Mesenchymal stem cell (in vitro differentiated cells and primary cell): ENCODE data around the gene IRF2BP1.
A peak's percentile ranks its signal among the peaks of the same experiment; 100 is the strongest.

ENCODE experiments used
- DNase-seq: peaks from one replicate; pipeline ENCODE4 v3.0.0-alpha.2; 2013
- H2AFZ ChIP-seq: one replicate; pipeline ENCODE4 v1.6.1; 2013; ENCODE audit warnings: low read depth, mild to moderate bottlenecking, control low read depth, inconsistent platforms, low read length, moderate library complexity
- H2AK5ac ChIP-seq: 2 replicates; pipeline ENCODE4 v1.6.1; 2013; ENCODE audit warnings: low read length, moderate library complexity, mild to moderate bottlenecking, inconsistent platforms; ENCODE audit not compliant: severe bottlenecking
- H2BK120ac ChIP-seq: one replicate; pipeline ENCODE4 v1.6.1; 2013; ENCODE audit warnings: low read depth, mild to moderate bottlenecking, inconsistent platforms, low read length, moderate library complexity
- H2BK12ac ChIP-seq, 2 experiments: one replicate each; pipeline ENCODE4 v1.6.1; 2013; ENCODE audit warnings: inconsistent platforms in 2 of 2, low read length in 2 of 2, mild to moderate bottlenecking in 2 of 2, moderate library complexity in 2 of 2, control low read depth in 1 of 2
- H2BK15ac ChIP-seq: one replicate; pipeline ENCODE4 v1.6.1; 2013; ENCODE audit warnings: mild to moderate bottlenecking, low read depth, inconsistent platforms; ENCODE audit not compliant: poor library complexity, severe bottlenecking
- H2BK5ac ChIP-seq: 2 replicates; pipeline ENCODE4 v1.6.1; 2013; ENCODE audit warnings: low read depth, mild to moderate bottlenecking, low read length, control low read depth, inconsistent platforms; ENCODE audit not compliant: poor library complexity, severe bottlenecking
- H3K14ac ChIP-seq, 2 experiments: one replicate each; pipeline ENCODE4 v1.6.1; 2013; ENCODE audit warnings: inconsistent platforms in 2 of 2, low read length in 2 of 2, control low read depth in 1 of 2, mild to moderate bottlenecking in 1 of 2, moderate library complexity in 1 of 2
- H3K18ac ChIP-seq, 2 experiments: one replicate each; pipeline ENCODE4 v1.6.1; 2013; ENCODE audit warnings: inconsistent platforms in 2 of 2, low read length in 2 of 2, control low read depth in 1 of 2, low read depth in 1 of 2, mild to moderate bottlenecking in 1 of 2
- H3K23ac ChIP-seq, 2 experiments: one replicate each; pipeline ENCODE4 v1.6.1; 2013; ENCODE audit warnings: inconsistent platforms in 2 of 2, low read length in 2 of 2, mild to moderate bottlenecking in 2 of 2, moderate library complexity in 2 of 2, control low read depth in 1 of 2
- H3K27ac ChIP-seq: 2 replicates; pipeline ENCODE4 v1.5.1; 2013; ENCODE audit warnings: mild to moderate bottlenecking, moderate library complexity, low read length, control low read depth, inconsistent platforms; ENCODE audit not compliant: poor library complexity, severe bottlenecking
- H3K27me3 ChIP-seq, 2 experiments: 2 replicates each; pipeline versions ENCODE4 v1.6.1 to v1.7.0; 2013; ENCODE audit warnings: low read length in 2 of 2, mild to moderate bottlenecking in 2 of 2, moderate library complexity in 2 of 2, control low read depth in 1 of 2, inconsistent platforms in 1 of 2; ENCODE audit not compliant: control insufficient read depth in 1 of 2, insufficient read depth in 1 of 2
- H3K36me3 ChIP-seq, 2 experiments: 2 replicates each; pipeline versions ENCODE4 v1.6.1 to v1.7.0; 2013; ENCODE audit warnings: low read length in 2 of 2, control low read depth in 1 of 2, inconsistent platforms in 1 of 2, low read depth in 1 of 2, mild to moderate bottlenecking in 1 of 2; ENCODE audit not compliant: insufficient read depth in 2 of 2, control insufficient read depth in 1 of 2
- H3K4ac ChIP-seq, 2 experiments: one replicate each; pipeline ENCODE4 v1.6.1; 2013; ENCODE audit warnings: inconsistent platforms in 2 of 2, low read length in 2 of 2, mild to moderate bottlenecking in 2 of 2, moderate library complexity in 2 of 2, control low read depth in 1 of 2, low read depth in 1 of 2
- H3K4me1 ChIP-seq: 2 replicates; pipeline ENCODE4 v1.6.1; 2013; ENCODE audit warnings: low read depth, low read length, control low read depth; ENCODE audit not compliant: control insufficient read depth, insufficient read depth
- H3K4me2 ChIP-seq: 2 replicates; pipeline ENCODE4 v1.6.1; 2013; ENCODE audit warnings: low read length, mild to moderate bottlenecking, inconsistent platforms; ENCODE audit not compliant: poor library complexity, severe bottlenecking
- H3K4me3 ChIP-seq, 2 experiments: 2 replicates each; pipeline versions ENCODE4 v1.5.1 to v1.7.0; 2013; ENCODE audit warnings: low read length in 2 of 2, mild to moderate bottlenecking in 2 of 2, control low read depth in 1 of 2, low read depth in 1 of 2; ENCODE audit not compliant: insufficient read depth in 1 of 2
- H3K79me1 ChIP-seq: replicated peaks from 2 replicates; pipeline ENCODE4 v1.6.1; 2013; ENCODE audit warnings: mild to moderate bottlenecking, control low read depth, low read length, inconsistent platforms; ENCODE audit not compliant: poor library complexity, severe bottlenecking
- H3K9ac ChIP-seq: 2 replicates; pipeline ENCODE4 v1.7.0; 2013; ENCODE audit warnings: mild to moderate bottlenecking, low read length, moderate library complexity
- H3K9me3 ChIP-seq: 2 replicates; pipeline ENCODE4 v1.7.0; 2013; ENCODE audit warnings: mild to moderate bottlenecking, low read length; ENCODE audit not compliant: control insufficient read depth
- H4K8ac ChIP-seq: one replicate; pipeline ENCODE4 v1.6.1; 2013; ENCODE audit warnings: inconsistent platforms, mild to moderate bottlenecking, low read length, moderate library complexity
- H4K91ac ChIP-seq: one replicate; pipeline ENCODE4 v1.6.1; 2013; ENCODE audit warnings: mild to moderate bottlenecking, low read length, inconsistent platforms
- WGBS: methylation state at CpG from one replicate; pipeline ENCODE4 v1.1.7; 2013; ENCODE audit warnings: mixed read lengths; 5-methylcytosine and 5-hydroxymethylcytosine counted together

The IRF2BP1 gene

GRCh38 chr19:45883586-45883880 is 2.4 kb downstream of the IRF2BP1 start:
- Histone ChIP-seq H2BK120ac (no peak overlapping the region), H2BK5ac (no peak overlapping the region), H3K4me3 (no peak overlapping the region), H3K4ac (no peak overlapping the region), H3K27ac (no peak overlapping the region), H3K79me1 (peaks cover 16% of the 10 kb centered on the region), H3K4me1 (peaks cover 43% of the 10 kb centered on the region), H2BK15ac (peak overlapping the region; percentile 60), H2BK12ac (no peak overlapping the region), H3K9me3 (no peaks in the 10 kb centered on the region), H3K18ac (no peak overlapping the region), H3K4me2 (peak overlapping the region; percentile 44), H3K36me3 (peaks cover 8 to 17% of the 10 kb centered on the region in 2 experiments), H4K91ac (no peak overlapping the region), H3K9ac (peak overlapping the region; percentile 55), H3K27me3 (peaks cover 0 to 8% of the 10 kb centered on the region in 2 experiments), H2AFZ (no peak overlapping the region), H3K14ac (no peak overlapping the region), H2AK5ac (peak overlapping the region; percentile 31), H3K23ac (no peak overlapping the region), H4K8ac (peak overlapping the region; percentile 25)
- no CpG with 5 or more reads among the region's 5 CpGs for WGBS
- DNase-seq: no peak

GRCh38 chr19:45882652-45883585 is 3.0 kb downstream of the IRF2BP1 start:
- peaks cover 0 to 14% of the 10 kb centered on the region in 2 experiments for H3K27me3 ChIP-seq
- no peak overlapping the region for H2BK15ac ChIP-seq
- DNase-seq: peak; percentile 85
- H3K79me1 ChIP-seq: peaks cover 16% of the 10 kb centered on the region
- no peak overlapping the region for H2BK12ac ChIP-seq
- H2BK5ac ChIP-seq: peak overlapping the region; percentile 15
- H3K36me3 ChIP-seq: peaks cover 8 to 17% of the 10 kb centered on the region in 2 experiments
- H3K4ac ChIP-seq: no peak overlapping the region
- H3K4me3 ChIP-seq: peak overlapping the region; percentile 32 to 57
- H2AFZ ChIP-seq: no peak overlapping the region
- peak overlapping the region in 1 of 2 experiments; percentile 26 for H3K18ac ChIP-seq
- peak overlapping the region; percentile 66 for H3K27ac ChIP-seq
- peak overlapping the region; percentile 92 for H2AK5ac ChIP-seq
- peak overlapping the region; percentile 83 for H3K4me2 ChIP-seq
- H3K4me1 ChIP-seq: peaks cover 46% of the 10 kb centered on the region
- no peak overlapping the region for H4K91ac ChIP-seq
- H3K23ac ChIP-seq: no peak overlapping the region
- H4K8ac ChIP-seq: no peak overlapping the region
- 8% methylated on average over 39 of the region's 47 CpGs for WGBS
- H3K14ac ChIP-seq: no peak overlapping the region
- H3K9ac ChIP-seq: peak overlapping the region; percentile 65
- peak overlapping the region; percentile 42 for H2BK120ac ChIP-seq
- no peaks in the 10 kb centered on the region for H3K9me3 ChIP-seq

GRCh38 chr19:45881909-45882528 is 3.9 kb downstream of the IRF2BP1 start:
- no peak overlapping the region for H2BK12ac ChIP-seq
- H3K4me1 ChIP-seq: peaks cover 51% of the 10 kb centered on the region
- no peak overlapping the region for H2BK5ac ChIP-seq
- WGBS: 46% methylated on average over 4 of the region's 4 CpGs
- peaks cover 0 to 19% of the 10 kb centered on the region in 2 experiments for H3K27me3 ChIP-seq
- H3K23ac ChIP-seq: no peak overlapping the region
- H3K9me3 ChIP-seq: no peaks in the 10 kb centered on the region
- peaks cover 16% of the 10 kb centered on the region for H3K79me1 ChIP-seq
- H2BK15ac ChIP-seq: peak overlapping the region; percentile 6
- H3K4ac ChIP-seq: no peak overlapping the region
- H2AK5ac ChIP-seq: peak overlapping the region; percentile 92
- peak overlapping the region; percentile 28 for H4K91ac ChIP-seq
- no peak overlapping the region for H3K4me3 ChIP-seq
- H3K9ac ChIP-seq: no peak overlapping the region
- H2BK120ac ChIP-seq: no peak overlapping the region
- H4K8ac ChIP-seq: peak overlapping the region; percentile 29
- no peak for DNase-seq
- H2AFZ ChIP-seq: no peak overlapping the region
- no peak overlapping the region for H3K18ac ChIP-seq
- H3K4me2 ChIP-seq: peak overlapping the region; percentile 83
- no peak overlapping the region for H3K14ac ChIP-seq
- H3K27ac ChIP-seq: peak overlapping the region; percentile 45
- peaks cover 8 to 17% of the 10 kb centered on the region in 2 experiments for H3K36me3 ChIP-seq
